GM18861 (cell line): ENCODE measurements around the gene ZDHHC11B.
"Not testable (repeated sequence)": the region's sequence is repeated elsewhere in the genome, so short reads cannot be mapped to it uniquely, and the experiment has no call there.

Experiments
- ATAC-seq: cut with Tn5 transposase; IDR thresholded peaks from one replicate; pipeline ENCODE4 v1.9.1; 2021; ENCODE audit not compliant: unreplicated experiment

Gene ZDHHC11B

DNA sequence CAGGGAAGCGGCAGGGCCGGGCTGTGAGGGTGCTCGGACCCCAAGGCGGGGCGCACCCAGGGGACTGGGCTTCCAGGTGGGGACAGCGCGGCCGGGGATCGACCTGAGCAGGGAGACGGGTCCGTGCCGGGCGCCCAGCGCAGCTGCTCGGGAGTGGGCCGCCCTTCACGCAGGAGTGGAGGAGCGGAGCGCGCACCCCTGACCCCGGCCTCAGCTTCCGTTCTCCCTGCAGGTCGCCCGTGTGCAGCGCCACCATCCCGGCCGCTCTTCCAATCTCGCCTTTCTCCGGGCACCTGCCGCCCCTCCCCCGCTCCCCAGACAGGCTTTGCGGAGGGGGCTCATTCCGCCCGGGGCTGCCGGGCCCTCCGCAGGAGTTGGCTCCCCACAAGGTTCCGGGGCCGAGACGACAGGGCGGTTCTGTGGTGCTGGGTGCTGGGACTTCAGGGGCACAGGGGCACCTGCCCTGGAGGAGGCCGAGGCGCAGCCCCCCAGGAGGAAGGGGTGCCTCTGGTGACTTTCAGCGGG is 714 bp upstream of the ZDHHC11B start:
- not testable (repeated sequence) for ATAC-seq

DNA sequence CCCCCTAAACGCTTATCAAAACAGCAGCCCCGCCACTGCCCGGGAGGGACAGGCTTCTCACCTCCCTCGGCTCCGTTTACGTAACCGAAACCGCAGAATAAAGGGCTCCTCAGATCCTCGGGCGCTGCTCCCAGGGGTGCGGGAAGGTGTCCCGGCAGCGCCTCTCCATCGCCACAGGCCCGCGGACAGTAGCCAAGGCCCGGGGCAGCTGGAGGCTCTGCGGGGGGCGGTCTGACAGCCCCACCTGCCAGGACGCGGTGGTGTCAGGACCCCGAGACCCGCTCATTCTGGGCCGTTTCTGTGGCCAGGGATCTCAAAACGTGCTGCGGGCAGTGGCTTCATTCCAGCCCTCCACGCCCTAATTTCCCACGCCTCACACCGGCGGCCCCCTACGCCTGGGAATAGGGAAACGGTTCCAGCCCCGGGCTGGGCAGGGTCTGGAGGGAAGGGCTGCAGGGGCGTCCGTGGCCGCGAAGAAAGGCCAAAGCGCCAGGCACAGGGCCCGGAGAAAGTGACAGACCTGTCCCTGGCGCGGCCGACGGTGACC is 575 bp downstream of the ZDHHC11B start:
- not testable (repeated sequence) for ATAC-seq

DNA sequence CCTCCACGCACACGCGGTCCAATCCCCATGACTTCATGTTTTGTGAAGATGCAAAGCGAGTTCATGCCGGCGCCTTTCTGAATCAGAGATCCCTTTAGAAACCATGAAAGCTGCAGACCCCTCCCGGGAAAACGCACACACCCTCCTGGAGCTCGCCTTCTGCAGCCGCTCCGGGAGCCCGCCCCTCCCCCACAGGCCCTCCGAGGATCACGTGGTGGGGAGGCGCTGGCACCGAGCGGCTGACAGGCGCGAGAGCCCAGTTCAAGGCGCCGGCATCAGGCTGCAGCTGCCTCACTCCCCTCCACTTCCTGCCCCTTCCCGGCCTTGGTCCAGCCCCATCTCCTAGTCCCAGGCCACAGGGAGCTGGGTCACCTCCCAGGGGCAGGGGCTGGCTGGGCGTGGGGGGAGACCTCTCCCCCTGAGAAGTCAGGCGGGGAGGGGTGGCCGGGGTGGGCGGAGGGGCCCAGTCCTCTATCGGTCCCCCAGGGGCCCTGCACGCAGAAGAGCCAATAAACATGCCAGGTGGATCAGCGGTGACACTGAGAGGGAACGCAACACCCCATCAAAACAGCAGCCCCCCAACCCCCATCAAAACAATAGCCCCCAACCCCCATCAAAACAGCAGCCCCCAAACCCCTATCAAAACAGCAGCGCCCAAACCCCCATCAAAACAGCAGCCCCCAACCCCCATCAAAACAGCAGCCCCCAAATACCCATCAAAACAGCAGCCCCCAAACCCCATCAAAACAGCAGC is 1.3 kb downstream of the ZDHHC11B start:
- ATAC-seq = not testable (repeated sequence)

DNA sequence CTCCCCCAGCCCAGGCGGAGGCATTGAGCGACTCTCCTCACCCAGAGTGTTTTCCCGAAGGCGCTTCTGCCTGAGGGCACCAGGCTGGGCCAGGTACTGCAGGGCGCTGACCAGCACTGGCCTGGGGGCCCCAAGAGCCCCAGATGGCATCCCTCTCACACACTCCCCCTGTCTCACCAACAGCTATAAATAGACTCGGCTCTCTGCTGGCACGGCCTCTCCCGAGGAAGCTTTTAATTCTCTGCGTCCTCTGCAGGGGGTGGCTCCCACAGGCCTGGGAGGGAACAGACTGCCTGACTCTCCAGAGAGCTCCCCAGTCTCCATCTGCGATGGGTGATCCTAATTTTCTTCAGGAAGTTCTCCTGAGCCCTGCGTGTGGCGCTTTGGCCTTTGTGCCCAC is 2.2 kb downstream of the ZDHHC11B start:
- not testable (repeated sequence) for ATAC-seq

DNA sequence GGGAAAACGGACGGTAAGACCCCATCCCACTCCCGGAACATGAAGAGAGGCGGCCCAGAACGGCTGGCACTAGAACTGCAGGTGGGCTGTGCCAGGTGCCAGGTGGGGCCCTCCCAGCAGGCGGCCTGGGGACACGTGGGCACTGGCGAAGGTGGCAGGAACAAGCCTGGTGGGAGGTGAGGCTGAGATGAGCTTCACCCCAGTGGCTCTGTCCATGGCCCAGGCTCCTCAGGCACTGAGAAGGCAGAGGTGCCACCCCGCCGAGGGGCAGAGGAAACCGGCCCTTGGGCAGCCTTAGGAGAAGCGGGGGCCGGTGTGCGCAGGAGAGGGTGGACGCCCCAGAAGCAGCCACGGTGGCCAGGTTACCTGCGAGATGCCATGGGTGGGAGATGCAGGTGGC is 4.0 kb downstream of the ZDHHC11B start:
- not testable (repeated sequence) for ATAC-seq

DNA sequence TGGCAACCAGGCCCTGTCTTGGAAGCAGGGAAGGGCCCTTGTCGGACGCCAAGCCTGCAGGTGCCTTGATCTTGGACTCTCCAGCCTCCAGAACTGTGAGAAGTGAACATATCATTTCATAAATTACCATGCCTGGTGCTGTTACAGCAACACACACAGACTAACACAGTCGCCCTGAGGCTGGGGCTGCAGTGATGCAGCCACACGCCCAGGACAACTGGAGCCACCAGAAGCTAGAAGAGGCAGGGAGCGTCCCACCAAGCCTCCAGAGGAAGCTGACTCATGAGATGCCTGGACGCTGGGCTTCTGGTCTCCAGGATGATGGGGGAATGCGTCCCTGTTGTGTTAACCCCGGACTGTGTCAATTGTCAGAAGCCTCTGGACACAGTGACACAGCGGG is 5.6 kb downstream of the ZDHHC11B start:
- not testable (repeated sequence) for ATAC-seq

DNA sequence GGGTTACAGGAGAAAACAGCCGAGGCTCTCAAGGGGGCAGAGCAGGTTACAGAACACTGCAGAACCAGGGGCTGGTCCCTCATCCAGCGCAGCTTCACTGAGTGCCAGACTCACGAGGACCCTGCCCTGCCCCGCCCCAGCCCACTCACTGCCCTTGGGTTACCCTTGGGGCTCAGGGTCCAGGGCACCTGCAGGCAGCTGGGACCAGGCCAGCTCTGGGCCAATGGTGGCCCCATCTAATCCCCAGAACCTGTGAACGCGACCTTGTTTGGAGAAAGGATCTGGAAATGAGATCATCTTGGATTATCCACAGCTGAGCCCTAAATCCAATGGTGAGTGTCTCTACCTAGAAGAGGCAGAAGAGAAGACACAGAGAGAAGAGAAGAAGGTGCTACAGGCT is 6.1 kb downstream of the ZDHHC11B start:
- not testable (repeated sequence) for ATAC-seq

DNA sequence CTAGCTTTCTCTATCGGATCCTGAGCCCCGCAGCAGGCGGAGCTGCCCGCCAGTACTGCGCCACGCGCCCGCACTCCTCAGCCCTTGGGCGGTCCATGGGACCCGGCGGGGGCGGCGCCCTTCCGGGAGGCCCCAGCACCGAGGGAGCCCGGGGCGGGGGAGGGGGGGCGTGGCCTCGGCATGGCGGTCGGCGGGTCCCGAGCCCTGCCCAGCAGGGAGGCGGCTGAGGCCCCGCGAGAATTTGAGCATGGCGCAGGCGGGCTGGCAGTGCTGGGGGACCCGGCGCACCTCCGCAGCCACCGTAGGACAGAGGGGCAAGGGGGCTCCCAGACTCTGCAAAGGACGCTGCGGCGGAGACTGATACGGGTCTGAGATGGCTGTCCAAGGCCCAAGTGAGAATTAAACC is 6.8 kb downstream of the ZDHHC11B start:
- no peak for ATAC-seq

DNA sequence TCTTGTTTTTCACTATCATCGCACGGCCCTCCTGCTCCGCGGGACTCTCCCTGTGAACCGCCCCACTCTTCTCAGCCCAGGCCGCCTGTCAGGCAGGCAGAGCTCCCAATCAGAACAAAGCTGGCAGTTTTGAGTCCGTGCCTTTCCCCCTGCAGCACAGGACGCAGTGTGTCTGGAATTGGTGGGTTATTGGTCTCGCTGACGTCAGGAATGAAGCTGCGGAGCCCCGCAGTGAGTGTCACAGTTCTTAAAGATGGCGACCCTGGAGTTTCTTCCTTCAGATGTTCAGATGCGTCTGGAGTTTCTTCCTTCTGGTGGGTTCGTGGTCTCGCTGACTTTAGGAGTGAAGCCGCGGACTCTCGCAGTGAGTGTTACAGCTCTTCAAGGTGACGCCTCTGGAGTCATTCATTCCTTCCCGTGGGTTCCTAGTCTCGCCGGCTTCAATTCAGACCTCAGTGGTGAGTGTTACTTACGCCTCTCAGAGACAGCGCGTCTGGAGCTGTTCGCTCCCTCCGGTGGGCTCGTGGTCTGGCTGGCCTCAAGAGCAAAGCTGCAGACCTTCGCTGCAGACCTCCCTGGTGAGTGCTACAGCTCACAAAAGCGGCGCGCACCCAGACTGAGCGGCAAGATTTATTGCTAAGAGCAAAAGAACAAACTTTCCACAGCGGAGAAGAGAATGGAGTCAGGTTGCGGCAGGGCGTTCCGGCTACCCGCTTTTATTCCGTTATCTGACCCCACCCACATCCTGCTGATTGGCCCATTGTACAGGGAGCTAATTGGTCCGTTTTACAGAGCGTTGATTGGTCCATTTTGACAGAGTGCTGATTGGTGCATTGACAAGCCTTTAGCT is 7.4 kb downstream of the ZDHHC11B start:
- no peak for ATAC-seq

DNA sequence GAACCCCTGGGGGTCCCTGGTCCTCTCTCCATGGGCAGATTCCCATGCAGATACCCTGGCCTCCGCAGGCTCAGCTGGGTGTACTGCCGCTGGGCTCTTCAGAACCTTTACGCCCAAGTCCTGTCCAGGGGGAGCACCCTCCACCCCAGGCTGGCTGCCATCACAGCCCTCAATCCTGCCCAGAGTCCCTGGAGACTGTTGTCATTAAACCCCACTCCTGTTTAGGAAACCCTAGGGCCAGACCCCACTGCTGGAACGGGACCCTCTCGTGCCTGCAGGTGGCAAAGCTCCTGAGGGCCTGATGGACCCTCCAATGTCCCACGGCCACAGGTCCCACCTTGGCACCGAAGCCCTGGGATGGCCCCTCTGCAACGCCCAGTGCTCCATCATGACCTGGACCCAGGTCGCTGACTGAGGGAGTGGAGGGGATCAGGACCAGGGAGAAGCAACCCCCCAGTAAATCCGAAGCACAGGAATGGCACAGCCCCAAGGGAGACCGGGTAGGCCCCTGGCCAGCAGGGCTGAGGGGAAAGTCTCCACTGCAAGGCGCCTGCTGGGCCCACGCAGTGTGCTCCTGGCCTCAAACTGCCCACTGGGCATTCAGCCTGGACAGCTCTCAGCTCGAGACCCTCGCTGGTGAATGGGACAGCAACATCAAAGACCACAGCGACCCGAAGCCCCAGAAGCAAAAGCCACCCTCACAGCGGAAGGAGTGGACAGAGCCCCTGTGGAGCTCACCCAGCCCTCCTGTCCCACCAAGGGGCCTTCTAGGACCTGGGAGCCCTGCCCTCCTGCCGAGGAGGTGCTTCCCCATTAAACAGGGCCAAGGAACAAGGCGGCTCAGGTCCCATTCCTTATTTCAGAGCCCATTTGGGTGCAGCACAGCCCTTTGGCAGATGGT is 8.3 kb downstream of the ZDHHC11B start:
- ATAC-seq = no peak

DNA sequence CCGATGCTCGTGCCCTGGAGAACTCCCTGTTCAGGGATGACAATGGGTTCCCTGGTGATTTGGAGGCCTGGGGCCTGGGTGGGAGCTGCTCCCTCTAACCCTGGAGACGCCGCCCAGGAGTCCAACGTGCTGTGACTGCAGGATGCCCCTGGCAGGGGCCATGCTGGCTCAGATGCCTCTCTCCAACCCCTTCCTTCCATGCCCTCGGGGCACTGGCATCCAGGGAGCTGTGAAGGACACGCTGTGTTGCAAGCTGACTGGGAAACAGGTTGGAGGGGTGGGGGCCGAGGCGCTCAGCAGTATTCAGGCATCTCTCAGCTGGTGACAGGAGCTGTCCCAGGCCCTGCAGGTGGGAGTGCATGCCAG is 9.0 kb downstream of the ZDHHC11B start:
- not testable (repeated sequence) for ATAC-seq

DNA sequence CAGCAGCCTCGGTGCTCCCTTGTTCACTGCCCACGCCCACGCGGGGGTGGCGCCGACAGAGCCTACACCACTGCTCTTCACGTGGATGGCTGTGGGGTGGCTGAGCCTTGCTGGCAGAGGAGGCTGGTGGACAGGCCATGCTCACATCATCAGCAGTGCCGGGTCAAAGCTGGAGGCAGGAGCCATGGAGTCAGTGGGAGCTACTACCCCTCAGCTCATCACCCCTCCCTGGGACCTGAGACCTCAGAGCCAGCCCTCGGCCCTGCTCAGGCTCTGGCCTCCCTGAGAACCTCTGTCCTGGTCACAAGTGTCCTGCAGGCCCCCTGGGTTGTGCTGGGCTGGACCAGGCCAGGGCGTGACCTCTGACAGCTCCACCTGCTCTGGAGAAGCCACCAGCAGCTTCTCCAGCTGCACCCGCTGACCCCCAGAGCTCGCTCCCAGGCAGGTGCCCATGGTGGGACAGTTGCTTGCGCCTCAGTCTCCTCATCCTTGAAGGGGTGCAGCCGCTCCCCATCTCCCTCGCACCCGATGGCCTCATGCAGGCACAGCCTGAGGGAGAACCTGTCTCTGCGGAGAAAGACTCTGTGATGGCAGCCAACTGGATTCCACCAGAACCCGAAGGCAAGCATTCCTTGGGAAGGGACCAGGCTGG is 9.5 kb downstream of the ZDHHC11B start:
- not testable (repeated sequence) for ATAC-seq

DNA sequence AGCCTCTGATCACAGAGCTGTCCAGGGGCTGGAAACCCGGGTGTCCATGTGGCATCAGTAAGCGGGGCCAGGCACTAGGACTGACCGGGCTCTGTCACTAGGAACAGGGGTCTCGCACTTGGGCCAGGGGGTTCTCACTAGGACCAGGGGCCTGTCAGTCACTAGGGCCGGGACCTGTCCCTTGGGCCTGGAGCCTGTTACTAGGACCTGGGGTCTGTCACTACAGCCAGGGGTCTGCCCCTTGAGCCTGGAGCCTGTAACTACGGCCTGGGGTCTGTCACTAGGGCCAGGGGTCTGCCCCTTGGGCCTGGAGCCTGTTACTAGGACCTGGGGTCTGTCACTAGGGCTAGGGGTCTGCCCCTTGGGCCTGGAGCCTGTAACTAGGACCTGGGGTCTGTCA is 10.2 kb downstream of the ZDHHC11B start:
- not testable (repeated sequence) for ATAC-seq

DNA sequence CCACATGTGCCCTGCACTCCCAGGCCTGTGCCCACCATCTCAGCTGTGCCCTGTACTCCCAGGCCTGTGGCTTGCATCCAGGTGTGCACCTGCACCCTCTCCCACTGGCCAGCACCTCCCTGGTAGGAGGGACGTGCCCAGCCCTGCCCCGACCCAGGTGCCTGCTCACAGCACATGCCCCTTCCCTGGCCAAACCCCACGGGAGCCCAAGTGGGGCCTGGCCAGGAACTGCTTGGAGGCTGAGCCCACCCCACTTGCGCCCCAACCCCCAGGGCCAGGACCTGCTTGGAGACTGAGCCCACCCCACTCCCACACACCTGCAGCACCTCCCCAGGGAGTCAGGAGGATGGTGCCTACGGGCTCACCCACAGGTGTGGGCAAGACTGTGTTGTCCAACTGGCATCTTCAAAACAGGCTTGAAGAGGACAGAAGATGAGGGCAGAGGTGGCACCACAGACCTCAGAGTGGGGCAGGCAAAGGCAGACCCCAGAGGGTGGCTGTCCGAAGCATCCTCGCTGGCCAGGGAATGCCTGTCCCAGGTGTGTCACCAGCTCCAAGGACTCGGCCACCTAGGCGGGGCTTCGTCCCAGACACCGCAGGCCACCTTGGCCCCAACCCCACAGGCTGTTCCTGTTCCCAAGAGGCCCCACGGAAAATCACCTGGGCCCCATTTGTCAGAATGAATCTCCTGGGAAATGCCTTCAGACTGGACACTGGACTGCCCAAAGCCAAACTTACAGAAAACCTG is 10.8 kb downstream of the ZDHHC11B start:
- no peak for ATAC-seq

DNA sequence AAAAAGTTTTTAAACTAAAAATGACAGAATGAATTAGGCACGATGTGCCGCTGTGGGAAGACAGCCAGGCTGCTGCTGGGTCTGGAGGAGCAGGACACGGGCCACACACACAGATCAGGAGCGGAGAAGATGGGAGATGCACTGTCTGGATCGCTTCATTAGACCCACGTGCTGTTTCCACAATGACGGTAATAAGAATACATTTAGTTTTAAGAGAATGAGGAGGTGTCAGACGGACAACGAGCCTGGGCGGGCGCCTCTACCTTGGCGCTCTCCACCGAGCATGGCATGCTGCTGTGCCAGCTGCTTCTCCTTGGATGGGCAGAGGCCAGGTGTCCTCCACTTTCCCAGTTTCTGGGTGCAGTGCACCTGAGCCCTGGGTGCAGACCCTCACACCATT is 11.6 kb downstream of the ZDHHC11B start:
- ATAC-seq = not testable (repeated sequence)

DNA sequence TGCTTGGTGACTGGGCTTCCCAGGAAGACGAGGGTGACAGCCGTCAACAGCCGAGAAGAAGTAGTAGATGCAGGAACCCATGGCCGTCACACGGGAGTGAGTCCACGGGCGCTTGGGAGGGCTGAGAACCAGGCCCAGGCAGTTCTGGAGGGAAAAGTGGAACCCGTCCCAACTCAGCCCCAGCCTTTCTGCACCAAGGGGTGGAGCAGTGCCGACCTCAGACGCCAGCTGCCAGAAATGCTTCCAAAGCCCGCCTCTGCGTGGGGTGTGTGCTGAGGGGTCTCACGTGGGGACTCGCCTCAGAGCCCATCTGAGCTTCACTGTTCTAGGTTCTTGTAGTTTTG is 12.0 kb downstream of the ZDHHC11B start:
- not testable (repeated sequence) for ATAC-seq

DNA sequence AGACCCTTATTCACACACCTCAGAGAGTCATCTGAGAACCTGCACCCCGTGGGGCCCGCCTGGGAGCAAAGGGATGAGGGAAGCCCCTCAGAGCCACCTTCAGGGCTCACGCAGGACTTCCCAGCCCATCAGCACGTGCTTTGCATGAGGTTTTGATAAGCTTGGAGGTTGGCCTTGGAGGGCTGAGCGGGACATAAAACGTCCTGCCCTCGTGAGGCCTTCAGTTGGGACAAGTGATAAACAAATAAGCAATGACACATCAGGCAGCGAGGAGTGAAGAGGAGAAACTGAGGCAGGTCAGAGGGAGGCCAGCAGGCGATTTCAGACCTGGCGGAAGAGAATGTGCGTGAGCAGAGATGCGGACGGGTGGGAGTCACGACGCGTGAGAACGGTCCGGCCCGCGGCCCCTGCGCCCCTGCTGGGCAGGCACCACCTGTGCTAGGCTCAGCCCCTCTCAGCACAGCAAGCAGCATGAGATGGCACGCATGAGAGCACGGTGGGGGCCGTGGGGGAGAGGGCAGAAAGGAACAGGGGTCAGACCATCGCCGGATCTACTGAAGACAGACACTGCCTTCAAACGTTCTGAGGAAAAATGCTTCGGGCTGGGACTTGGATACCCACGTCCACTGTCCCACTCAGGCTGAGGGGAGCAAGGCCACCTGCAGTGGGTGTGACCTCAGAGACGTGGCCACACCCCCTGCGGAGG is 12.5 kb downstream of the ZDHHC11B start:
- ATAC-seq = not testable (repeated sequence)

DNA sequence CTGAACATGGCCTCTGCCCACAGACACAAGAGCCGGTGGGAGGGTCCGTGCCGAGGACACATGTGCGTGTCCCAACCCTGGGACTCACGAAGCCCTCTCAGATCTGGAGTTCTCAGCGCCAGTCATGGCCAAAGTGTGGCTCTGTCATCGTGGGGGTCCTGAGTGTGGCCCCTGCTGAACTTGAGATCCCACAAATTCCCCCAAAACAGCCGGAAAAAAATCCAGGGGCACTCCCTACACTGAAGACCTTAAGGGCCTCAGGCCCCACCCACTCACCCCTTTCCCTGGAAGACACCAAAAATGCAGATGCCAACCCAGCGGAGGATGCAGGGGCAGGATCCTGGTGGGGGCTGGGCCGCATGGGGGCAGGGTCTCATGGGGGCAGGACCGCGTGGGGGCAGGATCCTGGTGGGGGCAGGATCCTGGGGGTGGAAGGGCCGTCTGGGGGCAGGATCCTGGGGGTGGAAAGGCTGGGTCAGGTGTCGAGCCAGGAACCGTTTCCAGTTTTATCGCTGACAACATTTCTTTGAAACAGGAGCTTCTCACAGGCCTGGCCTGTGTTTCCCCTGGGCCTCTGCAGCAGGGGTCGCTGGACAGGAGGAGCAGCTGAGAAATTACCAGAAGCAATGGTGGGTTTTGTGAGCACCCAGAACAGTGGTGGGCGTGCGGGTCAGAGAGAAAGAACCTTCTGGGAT is 13.3 kb downstream of the ZDHHC11B start:
- ATAC-seq = not testable (repeated sequence)
